Caco-2 (cell line): Measurements from ENCODE around the gene ITGB8. TPM values are rescaled to one million over a fixed set of nuclear protein-coding genes. Genes with fewer than 3 reads are reported as not detected.

Experiments
- BruUV-seq: library from RNA; stranded (reverse); fragments of 400-500 nt; replicated peaks from 2 replicates; lab custom pipeline; 2021; lab: Mats Ljungman, UMichigan
- CTCF ChIA-PET: fragments of 300-600 bp; sonication (Branson Sonifier 250); formaldehyde crosslinking; loops from one replicate; lab custom pipeline; 2022; ENCODE audit warnings: antibody characterized with exemption; lab: Charles Lee
- POLR2A ChIA-PET: fragments of 300-600 bp; sonication (Branson Sonifier 250); formaldehyde crosslinking; loops from one replicate; lab custom pipeline; 2022; ENCODE audit warnings: antibody characterized with exemption; lab: Charles Lee
- DNase-seq, 2 experiments: peaks; one replicate each; pipeline versions ENCODE4 v3.0.0 to v3.0.0-alpha.2; 2020 to 2022
- H3K27me3 ChIP-seq: replicated peaks from 2 replicates; pipeline ENCODE4 v1.6.0; 2011; ENCODE audit warnings: low read length; ENCODE audit not compliant: control insufficient read depth, insufficient read depth
- H3K36me3 ChIP-seq: 2 replicates; pipeline ENCODE4 v1.5.1; 2011; ENCODE audit warnings: low read length; ENCODE audit not compliant: control insufficient read depth, insufficient read depth
- H3K4me1 ChIP-seq: fragments of 250-450 bp; sonication (Bioruptor Pico); 2 replicates; pipeline ENCODE4 v1.5.1; 2020; ENCODE audit warnings: mild to moderate bottlenecking
- H3K4me3 ChIP-seq: 2 replicates; pipeline ENCODE4 v1.5.1; 2011; ENCODE audit warnings: low read depth, mild to moderate bottlenecking, control low read depth, low read length
- H3K9me3 ChIP-seq: fragments of 250-450 bp; sonication (Bioruptor Pico); 2 replicates; pipeline ENCODE4 v1.5.1; 2020; ENCODE audit warnings: mild to moderate bottlenecking, moderate library complexity
- H3K27ac Mint-ChIP-seq: one replicate; pipeline ENCODE4 v1.8.0; 2022; ENCODE audit warnings: mixed read lengths; ENCODE audit not compliant: unreplicated experiment
- H3K27me3 Mint-ChIP-seq: one replicate; pipeline ENCODE4 v1.8.0; 2022; ENCODE audit warnings: mixed read lengths; ENCODE audit not compliant: insufficient read depth, unreplicated experiment
- H3K36me3 Mint-ChIP-seq: one replicate; pipeline ENCODE4 v1.8.0; 2022; ENCODE audit warnings: mild to moderate bottlenecking, mixed read lengths; ENCODE audit not compliant: insufficient read depth, unreplicated experiment
- H3K4me1 Mint-ChIP-seq: one replicate; pipeline ENCODE4 v1.8.0; 2022; ENCODE audit warnings: low read depth, mixed read lengths; ENCODE audit not compliant: unreplicated experiment
- H3K4me3 Mint-ChIP-seq: one replicate; pipeline ENCODE4 v1.8.0; 2022; ENCODE audit warnings: mild to moderate bottlenecking, moderate library complexity, mixed read lengths; ENCODE audit not compliant: unreplicated experiment
- H3K9me3 Mint-ChIP-seq: one replicate; pipeline ENCODE4 v1.8.0; 2022; ENCODE audit warnings: mixed read lengths; ENCODE audit not compliant: unreplicated experiment
- intact Hi-C: fragments of 100-400 bp; cut with micrococcal nuclease; formaldehyde crosslinking; loops from one replicate; pipeline ENCODE4 v1.10.0; 2022; ENCODE audit not compliant: unreplicated experiment
- total RNA-seq: library from RNA; stranded (reverse); gene quantifications from 2 replicates; pipeline ENCODE4 v1.2.3, GENCODE V29; 2022
- TF ChIP-seq, protein P1 (sequence below), 2 experiments: fragments of 200-600 bp in 1 of 2; IDR thresholded peaks; 1 replicate in 1 of 2; 2 replicates in 1 of 2; pipeline versions ENCODE4 v1.5.1 to v1.8.0; 2011 to 2022; ENCODE audit warnings: antibody characterized with exemption in 1 of 2, control low read depth in 1 of 2, inconsistent platforms in 1 of 2, low read depth in 1 of 2, low read length in 1 of 2, mild to moderate bottlenecking in 1 of 2, moderate library complexity in 1 of 2; ENCODE audit not compliant: insufficient read depth in 1 of 2, severe bottlenecking in 1 of 2, unreplicated experiment in 1 of 2

Gene ITGB8
- total RNA-seq, 1 experiment from 2014 or later, result 3.2 TPM

DNA sequence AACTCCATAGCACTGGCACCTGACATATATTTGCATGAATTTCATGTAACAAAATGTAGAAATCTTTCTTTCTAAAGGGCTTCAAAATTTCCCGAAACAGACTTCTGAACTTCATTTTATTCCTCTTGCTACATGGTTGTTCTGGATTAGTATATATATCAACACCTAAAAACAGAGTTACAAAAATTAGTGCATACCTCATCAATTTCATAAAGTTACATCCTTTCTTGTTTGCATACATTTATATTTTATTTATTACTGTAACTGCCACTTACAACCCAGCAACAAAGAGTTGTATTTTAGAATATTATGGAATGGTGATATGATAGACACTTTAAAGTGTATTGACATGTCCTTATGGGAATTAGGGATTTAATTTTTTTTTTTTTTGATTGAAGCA, 2.0 kb upstream of the ITGB8 start:
- intact Hi-C loops, result loop anchor here (1.0 kb wide), 2 partner anchors 111 to 581 kb away; partner anchors contain the start of gene MACC1
- CTCF ChIA-PET, result no interaction called here
- Histone ChIP-seq H3K4me3 (peak overlapping the region; percentile 91), H3K27me3 (no peaks in the 10 kb centered on the region), H3K36me3 (no peaks in the 10 kb centered on the region), H3K4me1 (peaks cover 4% of the 10 kb centered on the region; the same call in 1 of the 2 replicates), H3K9me3 (no peaks in the 10 kb centered on the region)
- Mint-ChIP-seq H3K36me3 (no peaks in the 10 kb centered on the region), H3K27me3 (no peaks in the 10 kb centered on the region), H3K4me1 (no peaks in the 10 kb centered on the region), H3K4me3 (peak overlapping the region; percentile 85), H3K9me3 (no peaks in the 10 kb centered on the region), H3K27ac (no peak overlapping the region)
- BruUV-seq, result no TSS peak
- POLR2A ChIA-PET, result no interaction called here
- DNase-seq, result no peak
- TF ChIP-seq, protein P1, sequence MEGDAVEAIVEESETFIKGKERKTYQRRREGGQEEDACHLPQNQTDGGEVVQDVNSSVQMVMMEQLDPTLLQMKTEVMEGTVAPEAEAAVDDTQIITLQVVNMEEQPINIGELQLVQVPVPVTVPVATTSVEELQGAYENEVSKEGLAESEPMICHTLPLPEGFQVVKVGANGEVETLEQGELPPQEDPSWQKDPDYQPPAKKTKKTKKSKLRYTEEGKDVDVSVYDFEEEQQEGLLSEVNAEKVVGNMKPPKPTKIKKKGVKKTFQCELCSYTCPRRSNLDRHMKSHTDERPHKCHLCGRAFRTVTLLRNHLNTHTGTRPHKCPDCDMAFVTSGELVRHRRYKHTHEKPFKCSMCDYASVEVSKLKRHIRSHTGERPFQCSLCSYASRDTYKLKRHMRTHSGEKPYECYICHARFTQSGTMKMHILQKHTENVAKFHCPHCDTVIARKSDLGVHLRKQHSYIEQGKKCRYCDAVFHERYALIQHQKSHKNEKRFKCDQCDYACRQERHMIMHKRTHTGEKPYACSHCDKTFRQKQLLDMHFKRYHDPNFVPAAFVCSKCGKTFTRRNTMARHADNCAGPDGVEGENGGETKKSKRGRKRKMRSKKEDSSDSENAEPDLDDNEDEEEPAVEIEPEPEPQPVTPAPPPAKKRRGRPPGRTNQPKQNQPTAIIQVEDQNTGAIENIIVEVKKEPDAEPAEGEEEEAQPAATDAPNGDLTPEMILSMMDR (IDR thresholded peaks at IDR 0.05; ENCODE audit: insufficient read depth in 1 of 2, low read depth in 1 of 2, low read length in 1 of 2, severe bottlenecking in 1 of 2, unreplicated experiment in 1 of 2), result no peak

DNA sequence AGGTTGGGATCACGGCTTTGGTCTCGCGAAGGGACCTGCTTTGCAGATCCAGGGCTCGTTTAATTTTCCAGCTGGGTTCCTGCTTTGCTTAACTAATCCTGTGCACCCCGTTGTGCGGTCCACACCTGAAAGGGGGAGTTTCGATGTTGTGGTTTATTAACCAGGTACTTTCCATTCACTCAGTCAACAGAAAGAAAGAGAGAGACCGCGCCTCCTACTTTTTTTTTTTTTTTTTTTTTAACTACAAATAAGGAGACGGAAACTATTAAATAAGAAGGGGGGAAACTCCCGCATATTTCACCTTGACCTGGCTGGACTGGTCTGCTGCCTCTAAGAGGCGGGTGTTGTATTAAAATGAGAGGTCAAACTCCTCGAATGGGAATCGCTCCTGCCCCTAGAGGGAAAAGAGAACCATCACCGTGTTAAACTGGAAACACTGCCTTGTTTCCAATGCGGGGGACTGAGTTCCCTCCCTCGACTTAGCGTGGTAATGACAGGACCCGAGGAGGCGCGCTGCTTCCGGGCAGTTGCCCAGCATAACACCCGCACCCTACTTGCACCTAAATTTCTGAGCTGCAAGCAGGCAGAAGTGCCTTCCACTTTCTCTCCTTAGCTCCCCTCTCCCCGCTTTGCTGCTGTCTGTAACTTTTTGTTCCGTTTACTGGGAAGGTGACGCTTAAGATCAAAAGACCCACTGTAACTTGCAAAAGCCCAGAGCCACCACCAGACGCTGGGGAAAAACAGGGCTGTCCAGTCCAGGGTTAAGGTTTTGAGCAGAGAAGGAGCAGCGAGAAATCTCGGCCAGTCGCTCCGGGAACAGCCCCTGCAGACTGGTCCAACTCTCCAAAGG, 1.1 kb upstream of the ITGB8 start:
- H3K9me3 ChIP-seq, result no peaks in the 10 kb centered on the region
- DNase-seq, result peak; percentile 85 to 87
- H3K4me3 ChIP-seq, result peak overlapping the region; percentile 91
- ChIA-PET CTCF (interaction anchor here (0.6 to 2.1 kb wide), 7 partner anchors 15 to 616 kb away, joined by 3 to 10 read pairs (median 5); partner anchors contain the start of gene MACC1), POLR2A (interaction anchor here (2.1 kb wide), 1 partner anchor 111 kb away, joined by 14 read pairs; no protein-coding TSS in a partner anchor)
- no peaks in the 10 kb centered on the region for H3K36me3 ChIP-seq
- intact Hi-C loops, result loop anchor here (1.0 to 5.0 kb wide), 5 partner anchors 78 to 582 kb away; partner anchors contain the start of gene MACC1
- Mint-ChIP-seq H3K27me3 (no peaks in the 10 kb centered on the region), H3K27ac (peak overlapping the region; percentile 88), H3K4me1 (no peaks in the 10 kb centered on the region), H3K36me3 (no peaks in the 10 kb centered on the region), H3K4me3 (peak overlapping the region; percentile 85), H3K9me3 (no peaks in the 10 kb centered on the region)
- H3K27me3 ChIP-seq, result no peaks in the 10 kb centered on the region
- no TSS peak for BruUV-seq
- TF ChIP-seq, protein P1 (IDR thresholded peaks at IDR 0.05; ENCODE audit: insufficient read depth in 1 of 2, low read depth in 1 of 2, low read length in 1 of 2, severe bottlenecking in 1 of 2, unreplicated experiment in 1 of 2), result peak in 1 of 2 experiments; percentile 58
- H3K4me1 ChIP-seq, result peaks cover 4% of the 10 kb centered on the region; the same call in 1 of the 2 replicates
